Gastrocnemius medialis (tissue), 4 donors: ENCODE data around the gene NEK10. TPM values are rescaled to one million over a fixed set of nuclear protein-coding genes. Genes with fewer than 3 reads are reported as not detected.

Source experiments
- ATAC-seq, 2 donors: fragments of 150-250 bp; one replicate each; pipeline ENCODE4 v1.9.1; 2016
- DNase-seq, 2 donors: peaks; one replicate each; pipeline ENCODE4 v3.0.0-alpha.2; 2019
- H3K27ac ChIP-seq, 4 donors: fragments of 200-600 bp; sonication (generic); 1 replicate in 1 of 4; 2 replicates in 3 of 4; pipeline ENCODE4 v1.5.1; 2016 to 2018; ENCODE audit warnings: mild to moderate bottlenecking in 2 of 4, moderate library complexity in 1 of 4
- H3K27me3 ChIP-seq, 3 donors: fragments of 200-600 bp; sonication (generic) in 2 of 3; 1 replicate in 1 of 3; 2 replicates in 2 of 3; pipeline versions ENCODE4 v1.5.1 to v1.6.0; 2016 to 2019; ENCODE audit warnings: mild to moderate bottlenecking in 1 of 3, moderate library complexity in 1 of 3
- H3K36me3 ChIP-seq, 2 donors: fragments of 200-600 bp; sonication (generic) in 1 of 2; one replicate each; pipeline ENCODE4 v1.5.1; 2017 to 2018
- H3K4me1 ChIP-seq, 2 donors: fragments of 200-600 bp; sonication (generic) in 1 of 2; one replicate each; pipeline ENCODE4 v1.5.1; 2016 to 2017; ENCODE audit warnings: mild to moderate bottlenecking in 2 of 2
- H3K4me3 ChIP-seq, 4 donors: fragments of 200-600 bp; sonication (generic) in 3 of 4; 1 replicate in 1 of 4; 2 replicates in 3 of 4; pipeline ENCODE4 v1.5.1; 2016 to 2019; ENCODE audit warnings: mild to moderate bottlenecking in 2 of 4
- H3K9me3 ChIP-seq, 3 donors: fragments of 200-600 bp; sonication (generic) in 2 of 3; 1 replicate in 1 of 3; 2 replicates in 2 of 3; pipeline ENCODE4 v1.5.1; 2016 to 2019
- POLR2A ChIP-seq, 2 donors: fragments of 450-650 bp; IDR thresholded peaks; one replicate each; pipeline ENCODE4 v1.6.1; 2017; ENCODE audit warnings: antibody characterized with exemption in 2 of 2, mild to moderate bottlenecking in 2 of 2, moderate library complexity in 2 of 2
- in situ Hi-C, 4 donors: fragments of 200-750 bp; cut with MboI; loops; one replicate each; pipeline versions ENCODE4 v1.15.0 to v1.8.0; 2017; ENCODE audit warnings: low sequenced_read_pairs in 4 of 4
- intact Hi-C: fragments of 100-400 bp; cut with DNase I; formaldehyde crosslinking; loops from one replicate; pipeline ENCODE4 v1.15.1; 2023; ENCODE audit warnings: low total_unique reads
- total RNA-seq, 4 donors: library from RNA; depleted of rRNA; stranded (reverse); fragments of >200 nt; gene quantifications; one replicate each; pipeline versions ENCODE4 v1.1.0 to v1.2.3, GENCODE V29; 2016
- TF ChIP-seq, protein P1 (sequence below), 5 experiments: fragments of 450-650 bp in 3 of 5; fragments of 200-600 bp in 2 of 5; sonication (generic) in 2 of 5; IDR thresholded peaks in 4 of 5; conservative IDR thresholded peaks in 1 of 5; 1 replicate in 4 of 5; 2 replicates in 1 of 5; pipeline ENCODE4 v1.5.1; 2016 to 2019; ENCODE audit warnings: antibody characterized with exemption in 5 of 5, mild to moderate bottlenecking in 3 of 5, moderate library complexity in 3 of 5

Gene NEK10
- total RNA-seq, 4 donors from 2014 or later, result 3.6 to 12.8 (median 7.5) TPM

DNA sequence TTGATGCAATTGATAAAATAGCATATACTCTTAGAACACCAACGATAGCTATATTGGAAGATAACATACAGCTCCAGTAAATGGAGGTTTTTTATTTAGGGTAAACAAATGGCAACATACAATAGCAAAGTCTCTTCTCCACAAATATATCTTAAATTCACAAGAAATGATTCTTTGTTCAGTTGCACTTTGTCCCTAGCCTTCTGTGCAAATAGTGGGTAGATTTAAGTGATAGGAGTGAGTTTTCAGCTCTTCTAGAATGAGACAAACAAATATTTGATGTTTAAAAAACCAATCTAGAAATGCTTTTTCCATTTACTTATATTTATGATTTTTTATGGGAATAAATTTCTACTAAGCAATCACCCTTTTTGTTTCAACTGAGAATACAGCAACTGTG, 253.8 kb downstream of the NEK10 start:
- in situ Hi-C loops (no loop called here), intact Hi-C loops (no loop called here)
- DNase-seq (no peak), ATAC-seq (no peak)
- Histone ChIP-seq H3K27me3 (no peaks in the 10 kb centered on the region), H3K4me1 (no peaks in the 10 kb centered on the region), H3K4me3 (no peak overlapping the region), H3K36me3 (peaks cover 0 to 4% of the 10 kb centered on the region in 2 donors), H3K27ac (no peak overlapping the region), H3K9me3 (no peaks in the 10 kb centered on the region)
- TF ChIP-seq, protein P1, sequence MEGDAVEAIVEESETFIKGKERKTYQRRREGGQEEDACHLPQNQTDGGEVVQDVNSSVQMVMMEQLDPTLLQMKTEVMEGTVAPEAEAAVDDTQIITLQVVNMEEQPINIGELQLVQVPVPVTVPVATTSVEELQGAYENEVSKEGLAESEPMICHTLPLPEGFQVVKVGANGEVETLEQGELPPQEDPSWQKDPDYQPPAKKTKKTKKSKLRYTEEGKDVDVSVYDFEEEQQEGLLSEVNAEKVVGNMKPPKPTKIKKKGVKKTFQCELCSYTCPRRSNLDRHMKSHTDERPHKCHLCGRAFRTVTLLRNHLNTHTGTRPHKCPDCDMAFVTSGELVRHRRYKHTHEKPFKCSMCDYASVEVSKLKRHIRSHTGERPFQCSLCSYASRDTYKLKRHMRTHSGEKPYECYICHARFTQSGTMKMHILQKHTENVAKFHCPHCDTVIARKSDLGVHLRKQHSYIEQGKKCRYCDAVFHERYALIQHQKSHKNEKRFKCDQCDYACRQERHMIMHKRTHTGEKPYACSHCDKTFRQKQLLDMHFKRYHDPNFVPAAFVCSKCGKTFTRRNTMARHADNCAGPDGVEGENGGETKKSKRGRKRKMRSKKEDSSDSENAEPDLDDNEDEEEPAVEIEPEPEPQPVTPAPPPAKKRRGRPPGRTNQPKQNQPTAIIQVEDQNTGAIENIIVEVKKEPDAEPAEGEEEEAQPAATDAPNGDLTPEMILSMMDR (IDR thresholded peaks at IDR 0.05 in 4 of 5, conservative IDR thresholded peaks at IDR 0.05 in 1 of 5), result no peak
- TF ChIP-seq POLR2A (IDR thresholded peaks at IDR 0.05), result no peak

GRCh38 chr3:27114684-27115083, 254.5 kb downstream of the NEK10 start:
- in situ Hi-C loops, result no loop called here
- ATAC-seq, result no peak

DNA sequence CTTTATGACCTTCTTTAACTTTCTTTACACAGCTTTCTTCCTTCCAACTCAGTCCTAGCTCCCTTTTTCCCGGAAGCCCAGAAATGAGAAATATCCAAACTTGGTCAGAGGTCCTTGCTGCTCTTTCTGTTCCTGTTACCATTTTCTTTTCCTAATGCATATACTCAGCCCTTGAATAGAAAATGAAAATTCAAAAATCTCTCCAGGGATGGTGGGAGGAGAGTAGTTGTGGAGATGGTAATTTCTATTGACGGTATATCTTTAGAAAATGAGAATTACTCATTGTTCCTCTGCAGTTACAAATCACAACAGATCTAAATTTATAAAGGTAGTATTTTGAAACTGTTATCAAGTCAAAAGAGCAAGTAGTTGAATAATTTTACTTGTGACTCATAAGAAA, 255.1 kb downstream of the NEK10 start:
- DNase-seq, result no peak
- no peaks in the 10 kb centered on the region for H3K27me3 ChIP-seq
- ATAC-seq, result no peak
- in situ Hi-C loops, result no loop called here
- TF ChIP-seq, protein P1 (IDR thresholded peaks at IDR 0.05 in 4 of 5, conservative IDR thresholded peaks at IDR 0.05 in 1 of 5), result no peak
- no peak for TF ChIP-seq POLR2A (IDR thresholded peaks at IDR 0.05)
- peaks cover 0 to 4% of the 10 kb centered on the region in 2 donors for H3K36me3 ChIP-seq
- H3K4me1 ChIP-seq, result no peaks in the 10 kb centered on the region
- no peak overlapping the region for H3K4me3 ChIP-seq
- intact Hi-C loops, result no loop called here
- no peaks in the 10 kb centered on the region for H3K9me3 ChIP-seq
- H3K27ac ChIP-seq, result no peak overlapping the region

More at GRCh38 chr3:27114684-27115083, 254.5 kb downstream of the NEK10 start:
- intact Hi-C loops, result no loop called here
- no peak for DNase-seq
- H3K36me3 ChIP-seq, result peaks cover 0 to 4% of the 10 kb centered on the region in 2 donors
- H3K4me3 ChIP-seq, result no peak overlapping the region
- H3K4me1 ChIP-seq, result no peaks in the 10 kb centered on the region
- TF ChIP-seq POLR2A (IDR thresholded peaks at IDR 0.05), result no peak
- TF ChIP-seq, protein P1 (IDR thresholded peaks at IDR 0.05 in 4 of 5, conservative IDR thresholded peaks at IDR 0.05 in 1 of 5), result no peak
- H3K9me3 ChIP-seq, result no peaks in the 10 kb centered on the region
- H3K27me3 ChIP-seq, result no peaks in the 10 kb centered on the region
- no peak overlapping the region for H3K27ac ChIP-seq

DNA sequence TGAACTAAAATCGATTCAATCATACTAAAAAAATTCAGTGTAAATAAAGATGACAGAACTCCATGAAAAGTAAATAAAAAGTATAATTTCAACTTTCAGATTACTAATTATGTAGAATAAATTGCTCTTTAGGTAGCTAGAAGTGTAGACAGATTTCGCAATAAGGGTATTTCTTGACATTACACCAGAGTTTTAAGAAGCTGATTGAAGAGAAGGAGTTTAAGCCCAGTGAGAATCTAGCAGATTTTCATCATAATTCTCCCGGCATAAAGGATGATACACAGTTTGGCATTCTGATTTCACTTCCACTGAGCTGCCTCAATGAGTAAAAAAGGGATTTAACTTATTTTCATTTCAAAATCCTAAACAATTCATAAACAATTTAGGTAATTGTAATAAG, 259.2 kb downstream of the NEK10 start:
- no peak overlapping the region for H3K27ac ChIP-seq
- H3K4me3 ChIP-seq, result no peak overlapping the region
- TF ChIP-seq POLR2A (IDR thresholded peaks at IDR 0.05), result no peak
- TF ChIP-seq, protein P1 (IDR thresholded peaks at IDR 0.05 in 4 of 5, conservative IDR thresholded peaks at IDR 0.05 in 1 of 5), result no peak
- intact Hi-C loops, result no loop called here
- in situ Hi-C loops, result no loop called here
- no peak for DNase-seq
- no peak for ATAC-seq
- H3K9me3 ChIP-seq, result no peaks in the 10 kb centered on the region
- H3K27me3 ChIP-seq, result no peaks in the 10 kb centered on the region
- peaks cover 0 to 2% of the 10 kb centered on the region in 2 donors for H3K36me3 ChIP-seq
- no peaks in the 10 kb centered on the region for H3K4me1 ChIP-seq

DNA sequence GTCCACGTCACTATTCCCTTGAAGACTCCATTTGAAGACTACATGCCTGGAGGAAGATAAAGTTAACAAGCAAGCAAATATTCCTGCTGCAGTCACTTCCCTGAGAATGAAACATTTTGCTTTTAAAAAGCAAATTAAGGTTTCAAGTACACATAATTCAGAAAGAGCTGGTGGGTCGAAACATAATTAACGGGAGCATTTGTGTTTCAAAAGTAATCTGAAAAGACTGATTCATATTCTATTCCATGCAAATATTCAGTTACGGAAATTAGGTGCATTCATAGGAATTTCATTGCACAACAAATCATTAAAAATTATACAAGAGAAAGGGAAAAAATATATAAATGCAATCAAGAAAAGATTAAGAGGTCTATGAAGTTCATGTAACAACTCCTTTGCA, 260.9 kb downstream of the NEK10 start:
- no peak for DNase-seq
- no peaks in the 10 kb centered on the region for H3K4me1 ChIP-seq
- no peak overlapping the region for H3K27ac ChIP-seq
- in situ Hi-C loops, result no loop called here
- no peak overlapping the region for H3K4me3 ChIP-seq
- no peaks in the 10 kb centered on the region for H3K36me3 ChIP-seq
- TF ChIP-seq POLR2A (IDR thresholded peaks at IDR 0.05), result no peak
- TF ChIP-seq, protein P1 (IDR thresholded peaks at IDR 0.05 in 4 of 5, conservative IDR thresholded peaks at IDR 0.05 in 1 of 5), result no peak
- H3K9me3 ChIP-seq, result no peaks in the 10 kb centered on the region
- H3K27me3 ChIP-seq, result no peaks in the 10 kb centered on the region
- ATAC-seq, result no peak
- intact Hi-C loops, result no loop called here
